A204.1 (cell line): ENCODE results near the gene JAKMIP1.
"Not testable (repeated sequence)": the region's sequence is repeated elsewhere in the genome, so short reads cannot be mapped to it uniquely, and the experiment has no call there.

Experiments
- FAIRE-seq: peaks from 2 replicates; lab custom pipeline; 2012; peaks lifted over from hg19 to GRCh38; lab: Jason Lieb, UNC

JAKMIP1 gene

DNA sequence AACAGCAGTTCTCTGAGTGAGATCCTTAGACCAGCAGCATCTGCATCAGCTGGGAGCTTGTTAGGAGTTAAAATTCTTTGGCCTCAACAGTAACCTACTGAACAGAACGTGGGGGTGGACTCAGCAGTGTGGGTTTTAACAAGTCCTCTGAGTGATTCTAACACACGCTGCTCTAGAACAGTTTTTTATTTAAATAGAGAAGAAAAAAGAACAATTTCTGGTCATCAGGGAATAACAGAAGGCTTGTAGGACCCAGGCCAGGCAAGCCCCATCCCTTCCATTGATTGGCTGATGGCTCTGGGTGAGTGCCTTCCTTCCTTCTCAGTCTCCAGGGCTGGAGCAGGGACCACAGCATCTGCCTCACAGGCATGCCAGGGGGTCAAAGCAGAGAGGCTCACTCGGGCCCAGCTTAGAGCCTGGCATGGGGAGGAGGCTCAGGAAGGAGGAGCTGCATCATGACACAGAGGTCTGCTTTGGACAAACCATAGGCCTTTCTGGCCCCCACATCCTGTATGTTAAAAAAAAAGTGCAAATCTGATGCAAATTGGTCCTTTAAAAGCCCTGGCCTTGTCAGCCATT, 56.7 kb downstream of the JAKMIP1 start:
- no peak for FAIRE-seq

DNA sequence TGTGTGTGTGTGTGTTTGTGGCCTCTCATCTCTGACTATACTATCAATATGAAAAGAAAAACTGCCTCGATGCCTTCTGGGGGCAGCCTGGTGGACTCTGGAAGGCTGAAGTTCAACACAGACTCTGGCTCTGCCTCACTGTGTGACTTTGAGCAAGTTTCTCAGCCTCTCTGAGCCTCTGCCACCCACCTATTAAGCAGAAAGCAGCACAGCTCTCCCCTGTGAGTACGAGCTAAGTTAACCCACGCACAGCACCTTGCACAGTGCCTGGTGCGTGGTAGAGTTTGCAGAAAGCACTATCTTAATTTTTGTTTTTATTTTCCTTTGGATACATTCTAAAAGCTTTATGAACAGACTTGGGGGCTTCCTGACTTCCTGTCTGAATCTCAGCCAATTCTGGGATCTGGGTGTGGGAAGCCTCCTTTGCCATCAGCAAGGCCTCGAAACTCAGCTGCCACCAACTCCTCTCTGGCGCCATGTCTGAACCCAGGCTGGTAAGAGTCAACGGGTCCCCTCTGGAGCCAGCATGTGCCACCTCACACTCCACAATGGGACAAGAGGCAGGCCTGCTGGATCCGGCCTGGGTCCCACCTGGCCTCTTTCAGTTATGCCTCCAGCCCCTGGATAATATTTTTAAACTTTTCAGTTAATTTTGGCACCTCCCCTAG, 57.3 kb downstream of the JAKMIP1 start:
- FAIRE-seq = no peak

DNA sequence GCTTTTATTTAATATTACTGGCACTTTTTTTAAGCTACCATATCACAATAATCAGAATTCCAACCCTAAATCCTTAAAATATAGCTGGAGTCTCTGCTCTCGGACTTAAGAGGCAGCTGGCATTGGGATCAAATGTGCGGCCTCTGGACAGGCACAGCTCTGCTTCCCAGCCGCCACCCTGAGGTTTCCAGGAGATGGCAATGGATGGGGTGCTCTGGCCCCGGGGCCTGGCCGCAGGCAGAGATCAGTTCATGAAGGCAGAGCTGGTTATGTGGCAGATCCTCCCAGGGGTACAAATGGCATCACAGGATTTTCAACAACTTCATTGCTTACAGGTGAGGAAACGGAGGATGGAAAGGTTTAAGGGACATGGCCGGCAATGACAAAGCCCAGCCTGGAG, 57.8 kb downstream of the JAKMIP1 start:
- no peak for FAIRE-seq

DNA sequence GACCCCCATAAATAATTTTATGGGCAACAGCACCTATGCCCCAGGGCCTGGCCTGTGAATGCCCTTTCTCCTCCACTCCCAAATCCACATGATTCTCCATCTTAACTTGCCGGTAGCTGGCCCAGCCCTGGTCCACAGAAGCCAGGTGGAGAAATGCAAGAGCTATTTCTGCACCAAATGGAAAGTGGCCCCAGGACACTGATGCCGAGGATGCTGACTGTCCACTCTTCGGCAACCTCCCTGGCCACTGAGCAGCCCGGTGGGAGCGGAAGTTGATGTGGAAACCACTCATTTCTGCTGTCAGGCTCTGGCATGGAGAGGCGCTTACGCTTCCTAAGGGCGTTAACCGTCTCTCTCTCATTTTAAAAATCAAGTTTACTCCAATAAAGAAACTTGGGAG, 58.8 kb downstream of the JAKMIP1 start:
- no peak for FAIRE-seq

DNA sequence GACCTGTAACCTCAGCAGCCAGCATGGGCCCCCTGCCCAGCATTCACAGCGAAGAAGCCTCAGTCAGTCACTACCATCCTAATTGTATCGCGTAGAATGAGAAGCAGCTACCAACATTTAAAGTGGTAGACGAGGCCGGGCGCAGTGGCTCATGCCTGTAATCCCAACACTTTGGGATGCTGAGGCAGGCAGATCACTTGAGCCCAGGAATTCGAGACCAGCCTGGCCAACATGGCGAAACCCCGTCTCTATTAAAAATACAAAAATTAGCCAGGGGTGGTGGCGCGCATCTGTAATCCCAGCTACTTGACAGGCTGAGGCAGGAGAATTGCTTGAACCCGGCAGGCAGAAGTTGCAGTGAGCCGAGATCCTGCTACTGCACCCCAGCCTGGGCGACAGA, 59.3 kb downstream of the JAKMIP1 start:
- not testable (repeated sequence) for FAIRE-seq

DNA sequence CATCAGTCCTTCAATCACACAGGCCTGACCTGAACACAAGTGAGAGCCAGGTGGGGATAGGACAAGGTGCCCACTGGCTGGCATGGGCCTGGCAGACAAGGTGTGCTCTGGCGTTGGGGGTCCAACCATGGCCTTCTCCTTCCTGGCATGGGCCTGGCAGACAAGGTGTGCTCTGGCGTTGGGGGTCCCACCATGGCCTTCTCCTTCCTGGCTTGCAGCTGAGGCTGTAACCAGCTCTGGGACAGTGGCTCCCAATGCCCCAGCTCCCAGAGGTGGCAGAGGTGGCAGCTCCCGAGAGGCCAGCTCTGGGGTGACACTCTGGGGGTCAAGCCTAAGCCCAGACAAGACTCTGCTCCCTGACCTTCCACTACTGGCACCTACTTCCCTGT, 62.6 kb downstream of the JAKMIP1 start:
- FAIRE-seq = no peak

DNA sequence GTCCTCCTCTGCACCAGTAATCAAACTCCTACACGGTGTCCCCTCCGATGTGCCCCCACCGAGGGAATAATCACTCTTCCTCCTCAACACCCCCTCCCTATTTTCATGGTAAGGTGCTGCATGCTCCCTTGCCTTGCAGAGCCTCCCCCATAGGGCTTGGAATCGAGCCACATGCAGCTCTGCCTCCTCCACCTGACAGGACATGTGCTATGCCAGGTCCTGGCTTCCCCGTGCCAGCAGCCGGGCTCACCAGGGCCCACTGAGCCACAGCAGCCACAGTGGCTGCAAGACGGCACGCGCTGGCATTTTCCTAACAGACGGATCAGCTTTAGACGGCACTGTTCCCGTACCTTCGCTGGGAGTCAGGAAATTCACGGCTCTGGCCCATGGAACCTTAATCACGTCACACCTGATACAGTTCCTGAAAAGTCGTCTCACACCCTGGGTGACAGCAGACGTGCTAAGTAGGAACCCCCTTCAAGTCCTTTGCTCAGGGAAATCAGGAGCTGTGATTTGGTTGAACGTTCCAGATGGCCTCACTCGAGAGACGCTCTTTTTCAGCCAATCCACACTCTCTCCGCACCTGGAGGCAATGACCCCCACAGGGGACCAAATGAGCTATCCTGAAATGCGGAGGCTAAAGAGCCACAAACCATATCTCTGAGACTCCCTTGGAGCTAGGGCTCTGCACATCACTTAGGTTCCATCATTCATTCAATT, 63.2 kb downstream of the JAKMIP1 start:
- FAIRE-seq = no peak

DNA sequence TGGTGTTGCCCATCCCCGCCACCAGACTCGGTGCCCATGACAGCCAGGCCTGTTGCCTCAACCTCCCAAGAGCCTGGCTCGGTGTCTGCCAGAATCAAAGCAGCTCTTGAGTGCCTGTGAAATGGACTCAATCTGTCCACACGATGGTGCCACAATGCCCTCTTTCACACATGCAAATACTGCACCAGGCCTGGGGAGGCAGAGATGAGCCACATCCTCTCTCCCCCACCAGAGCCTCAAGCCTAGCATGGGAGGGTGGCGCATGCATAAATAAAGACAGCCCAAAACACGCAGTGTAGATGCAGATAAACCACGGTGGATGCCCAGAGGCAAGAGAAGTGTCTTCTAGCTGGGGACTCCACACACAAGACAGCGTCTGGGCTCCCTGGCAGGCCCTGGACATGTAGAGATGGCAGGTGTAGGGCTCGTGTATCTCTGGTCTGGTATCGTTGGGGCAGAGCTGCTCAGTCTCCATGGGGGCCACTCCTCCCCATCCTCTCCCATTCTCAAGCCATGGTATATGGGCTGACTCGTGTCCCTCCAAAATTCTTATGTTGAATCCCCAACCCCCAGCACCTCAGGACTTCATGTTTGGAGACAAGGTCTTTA, 65.6 kb downstream of the JAKMIP1 start:
- FAIRE-seq = no peak

DNA sequence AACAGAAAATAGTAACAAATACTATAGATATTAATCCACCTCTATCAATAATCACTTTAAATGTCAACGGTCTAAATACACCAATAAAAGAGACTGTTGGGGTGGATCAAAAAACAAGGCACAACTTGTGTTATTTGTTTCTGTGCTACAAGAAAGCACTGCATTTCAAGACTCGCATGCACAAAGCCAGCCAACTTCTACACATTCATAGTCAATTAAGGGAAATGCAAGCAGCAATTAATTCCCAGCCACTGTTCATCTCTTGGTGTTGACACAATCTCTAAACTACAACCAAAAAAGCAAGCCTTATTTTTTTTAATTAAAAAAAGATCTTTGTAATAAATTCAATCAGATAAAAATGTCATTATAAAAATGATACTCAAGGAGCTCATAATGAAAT, 67.6 kb downstream of the JAKMIP1 start:
- FAIRE-seq = no peak

DNA sequence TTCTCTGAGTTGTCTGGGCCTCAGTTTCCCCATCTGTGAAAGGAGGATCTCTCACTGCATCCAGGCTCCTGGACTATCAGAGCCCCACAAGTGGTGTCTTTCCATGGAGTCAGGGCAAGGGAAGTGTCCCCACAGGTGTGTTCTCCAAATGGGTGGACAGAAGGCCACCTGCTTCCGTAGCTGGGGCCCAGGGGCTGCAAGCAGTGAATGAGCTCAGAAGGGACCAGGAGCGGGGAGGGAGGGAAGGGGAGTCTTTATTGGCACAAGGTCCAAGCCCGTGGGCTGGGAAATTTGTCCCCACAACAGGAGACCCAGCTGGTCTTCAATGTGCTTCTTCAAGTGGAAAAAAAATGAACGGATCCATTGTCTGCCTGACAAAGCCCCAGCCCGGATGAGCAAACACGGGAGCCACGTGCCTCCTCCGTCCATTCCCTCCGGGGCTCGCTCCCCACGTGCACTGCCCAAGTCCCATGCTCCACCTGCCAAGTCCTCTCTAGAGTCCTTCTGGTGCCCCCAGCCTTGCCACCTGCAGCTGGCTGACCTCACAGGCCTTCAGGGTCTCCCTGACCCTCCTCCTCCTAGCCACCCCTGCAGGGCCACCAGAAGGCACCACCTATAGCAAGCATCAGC, 72.0 kb downstream of the JAKMIP1 start:
- FAIRE-seq = no peak

DNA sequence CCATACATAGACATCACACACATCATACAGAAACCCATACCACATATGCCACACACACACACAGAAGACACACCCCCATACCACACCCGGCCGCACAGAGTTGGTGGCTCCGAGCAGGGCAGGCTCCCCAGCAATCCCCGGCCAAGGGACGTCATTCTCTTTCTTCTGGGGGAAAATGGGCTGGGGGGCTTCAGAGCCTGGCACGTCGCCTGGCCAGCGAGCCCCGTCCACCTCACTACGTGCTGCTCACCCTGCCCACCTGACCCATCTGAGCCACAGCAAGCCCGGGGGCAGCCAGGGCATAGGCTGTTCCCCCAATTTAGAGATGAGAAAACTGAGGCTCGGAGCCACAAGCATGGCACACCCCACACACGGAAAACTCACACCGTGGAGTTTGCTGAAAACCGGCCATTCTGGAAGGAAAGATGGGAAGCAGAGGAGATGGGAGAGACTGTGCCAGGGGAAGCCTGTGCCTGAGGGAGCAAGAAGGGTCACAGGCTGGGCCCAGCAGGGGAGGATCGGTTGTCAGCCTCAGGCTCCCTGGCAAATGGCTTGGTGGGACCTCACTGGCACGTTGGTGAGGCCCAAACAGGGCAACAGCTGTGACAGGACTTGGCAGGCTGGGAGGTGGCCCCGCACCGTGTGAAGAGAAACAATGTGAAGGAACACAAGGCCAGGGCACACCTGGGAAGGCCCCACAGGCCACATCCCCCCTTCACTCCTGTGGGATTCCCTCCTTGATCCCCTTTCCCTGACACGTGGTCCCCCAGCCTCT, 73.2 kb downstream of the JAKMIP1 start:
- no peak for FAIRE-seq

DNA sequence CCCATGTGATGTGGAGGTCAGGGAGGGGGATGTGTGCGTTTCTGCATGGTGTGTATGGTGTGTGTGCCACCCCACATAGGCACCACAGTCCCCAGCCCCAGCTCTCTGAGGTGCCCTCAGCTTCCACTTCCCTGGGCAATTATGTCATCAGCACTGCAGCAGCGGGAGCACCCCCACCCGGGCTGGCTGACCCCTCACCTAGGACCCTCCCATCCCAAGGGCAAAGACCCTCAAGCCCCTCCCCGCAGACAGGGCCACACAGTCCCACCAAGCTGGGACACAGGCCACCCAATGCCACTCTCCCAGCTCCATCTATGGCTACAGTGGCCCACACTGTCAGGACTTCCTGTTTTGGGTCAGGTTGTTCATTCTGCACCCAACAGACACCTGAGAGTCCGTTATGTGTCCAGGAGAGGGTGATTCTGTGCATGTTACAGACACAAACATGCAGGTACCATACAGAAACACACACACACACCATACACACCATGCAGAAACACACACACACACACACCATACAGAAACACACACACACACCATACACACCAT, 75.2 kb downstream of the JAKMIP1 start:
- FAIRE-seq = no peak

DNA sequence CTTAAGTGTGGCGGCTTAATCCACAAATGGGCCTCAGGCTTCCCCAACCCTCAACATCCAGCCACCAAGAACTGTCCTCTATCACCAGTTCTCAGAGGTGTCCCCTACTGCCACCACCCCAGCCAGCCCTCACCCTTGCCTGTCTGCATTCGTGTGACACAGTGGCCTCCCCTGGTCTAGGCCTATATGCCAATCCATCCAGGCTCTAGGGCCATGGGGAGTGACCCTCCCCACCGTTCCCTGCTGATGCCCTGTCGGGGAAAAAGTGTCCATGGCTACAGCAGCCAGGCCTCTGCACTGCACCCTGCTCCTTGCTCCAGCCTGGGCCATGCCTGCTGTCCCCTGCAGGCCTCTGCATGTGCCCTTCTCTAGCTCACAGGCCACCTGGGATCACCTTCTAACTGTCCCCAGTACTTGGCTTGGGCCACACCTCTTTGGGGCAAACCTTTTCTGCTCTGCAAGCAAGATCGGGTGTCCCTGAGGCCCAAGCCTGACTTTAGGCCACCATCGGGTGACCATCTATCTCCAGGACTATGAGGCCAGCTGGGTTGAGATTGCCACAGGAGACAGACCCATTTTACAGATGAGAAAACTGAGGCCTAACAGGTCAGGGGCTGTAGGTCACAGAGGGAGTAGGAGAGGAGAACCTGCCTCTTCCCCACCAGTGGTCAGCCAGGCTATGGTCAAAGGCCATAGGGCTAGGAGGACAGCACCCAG, 75.8 kb downstream of the JAKMIP1 start:
- no peak for FAIRE-seq

DNA sequence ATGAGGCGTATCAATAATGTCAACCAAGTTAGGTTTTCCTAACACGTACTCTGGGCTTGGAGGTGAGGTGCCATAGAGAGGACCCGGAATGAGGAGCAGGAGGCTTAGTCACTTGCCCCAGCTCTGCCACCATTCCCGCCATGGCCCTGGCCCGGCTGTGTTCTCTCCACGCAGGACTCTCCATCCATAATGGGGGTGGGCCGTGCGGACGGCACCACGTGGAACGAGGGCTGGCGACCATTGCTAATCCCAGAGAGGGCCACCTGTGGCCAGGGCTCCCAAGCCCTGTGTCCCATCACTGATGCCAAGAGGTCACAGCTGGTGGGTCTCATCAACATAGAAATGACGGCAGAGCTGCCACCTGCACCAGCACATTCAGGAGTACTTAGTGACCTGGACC, 76.4 kb downstream of the JAKMIP1 start:
- FAIRE-seq = no peak

DNA sequence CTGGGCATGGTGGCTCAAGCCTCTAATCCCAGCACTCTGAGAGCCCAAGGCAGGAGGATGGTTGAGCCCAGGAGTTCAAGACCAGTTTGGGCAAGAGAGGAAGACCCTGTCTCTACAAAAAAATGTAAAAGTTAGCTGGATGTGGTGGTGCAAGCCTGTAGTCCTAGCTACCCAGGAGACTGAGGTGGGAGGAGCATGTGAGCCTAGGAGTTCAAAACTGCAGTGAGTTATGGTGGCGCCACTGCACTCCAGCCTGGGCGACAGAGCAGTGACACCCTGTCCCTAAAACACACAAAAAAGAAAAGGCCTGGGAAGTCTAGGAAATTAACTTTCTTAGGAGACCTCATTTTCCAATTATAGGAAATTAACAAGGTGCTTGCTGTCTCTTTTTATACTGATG, 76.8 kb downstream of the JAKMIP1 start:
- FAIRE-seq = no peak

DNA sequence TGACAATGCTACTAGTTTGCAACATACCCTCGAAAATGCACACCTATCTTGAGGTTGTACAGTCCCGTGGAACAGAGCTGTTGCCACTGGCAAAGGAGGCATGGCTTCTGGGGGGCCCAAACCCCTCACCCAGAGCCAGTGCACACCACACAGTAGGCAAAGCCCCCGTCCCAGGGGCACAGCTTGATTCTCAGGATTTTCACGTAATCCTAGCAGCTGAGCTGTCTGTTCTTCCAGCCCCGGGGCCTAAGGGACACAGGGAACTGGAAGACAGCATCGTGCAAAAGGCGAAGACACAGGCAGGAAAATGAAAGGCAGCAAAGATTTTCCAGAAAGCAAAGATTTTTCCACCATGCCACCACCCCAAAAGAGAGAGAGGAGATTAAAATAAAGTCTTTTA, 77.2 kb downstream of the JAKMIP1 start:
- FAIRE-seq = no peak

DNA sequence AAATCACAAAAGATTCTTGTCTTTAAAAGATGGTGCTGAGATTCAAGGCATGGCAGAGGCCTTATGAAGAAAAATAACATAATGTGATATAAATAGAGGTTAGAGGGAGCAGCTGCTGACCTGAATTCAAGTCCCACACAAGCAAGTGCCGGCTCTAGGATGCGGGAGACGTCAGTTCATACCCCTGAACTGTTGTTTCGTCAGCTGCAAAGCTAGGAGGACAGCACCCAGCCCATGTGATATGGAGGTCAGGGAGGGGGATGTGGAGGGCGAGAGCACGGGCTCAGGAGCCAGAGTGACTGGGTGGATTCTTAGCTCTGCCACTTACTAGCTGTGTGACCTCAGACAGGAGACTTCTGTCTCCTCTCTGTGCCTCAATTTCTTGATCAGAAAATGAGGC, 77.9 kb downstream of the JAKMIP1 start:
- no peak for FAIRE-seq

DNA sequence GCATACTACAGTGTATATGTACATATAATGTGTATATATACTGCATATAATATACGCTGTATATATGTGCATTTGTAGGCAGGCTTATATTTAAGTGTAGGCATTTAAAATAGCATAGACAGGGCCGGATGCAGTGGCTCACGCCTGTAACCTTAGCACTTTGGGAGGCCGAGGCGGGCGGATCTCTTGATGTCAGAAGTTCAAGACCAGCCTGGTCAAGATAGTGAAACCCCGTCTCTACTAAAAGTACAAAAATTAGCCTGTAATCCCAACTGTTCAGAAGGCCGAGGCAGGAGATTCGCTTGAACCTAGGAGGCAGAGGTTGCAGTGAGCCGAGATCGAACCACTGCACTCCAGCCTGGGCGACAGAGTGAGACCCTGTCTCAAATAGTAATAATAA, 78.4 kb downstream of the JAKMIP1 start:
- no peak for FAIRE-seq

DNA sequence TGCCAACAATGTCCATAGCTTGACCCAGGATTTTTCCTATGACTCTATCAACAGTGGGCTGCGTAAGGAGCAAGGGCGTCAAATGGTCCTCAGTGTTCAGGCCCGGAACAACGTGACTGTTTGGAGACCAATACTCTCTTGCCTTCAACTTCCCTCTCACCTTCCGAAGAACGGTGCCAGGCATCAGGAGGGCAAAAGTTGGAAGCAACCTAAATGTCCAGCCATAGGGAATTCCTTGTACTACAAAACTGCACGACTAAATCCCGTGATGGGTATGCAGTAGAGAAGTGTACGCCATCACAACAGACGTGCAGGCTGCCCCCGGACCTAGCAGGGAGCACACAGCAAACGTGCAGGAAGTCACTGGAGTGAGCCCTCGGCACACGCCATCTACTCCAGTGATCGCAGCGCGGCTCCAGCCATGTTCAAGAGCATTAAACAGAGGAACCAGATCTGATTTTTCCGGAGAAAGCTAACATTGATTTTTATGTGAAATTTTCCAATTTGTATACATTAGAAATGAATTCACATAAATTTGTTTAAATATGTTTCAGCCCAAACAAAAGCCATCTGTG, 79.0 kb downstream of the JAKMIP1 start:
- no peak for FAIRE-seq

DNA sequence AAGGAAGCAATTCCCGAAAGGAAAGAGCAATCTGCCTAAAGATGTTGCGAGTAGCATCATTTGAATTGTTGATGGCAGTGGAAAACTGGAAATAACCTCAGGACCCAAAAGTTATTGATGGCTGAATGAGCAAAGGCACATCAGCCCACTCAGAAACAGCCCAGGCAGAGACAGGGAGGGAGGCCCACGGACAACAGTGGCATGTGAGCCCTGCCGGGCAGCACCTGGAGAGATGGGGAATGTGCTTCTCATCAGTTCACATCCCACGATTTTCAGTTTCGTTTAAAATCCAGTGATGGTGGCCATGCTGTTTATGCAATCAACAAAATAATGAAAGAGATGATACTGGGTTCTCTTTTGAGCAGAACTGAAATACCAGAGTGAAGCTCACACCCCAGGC, 80.0 kb downstream of the JAKMIP1 start:
- FAIRE-seq = no peak

DNA sequence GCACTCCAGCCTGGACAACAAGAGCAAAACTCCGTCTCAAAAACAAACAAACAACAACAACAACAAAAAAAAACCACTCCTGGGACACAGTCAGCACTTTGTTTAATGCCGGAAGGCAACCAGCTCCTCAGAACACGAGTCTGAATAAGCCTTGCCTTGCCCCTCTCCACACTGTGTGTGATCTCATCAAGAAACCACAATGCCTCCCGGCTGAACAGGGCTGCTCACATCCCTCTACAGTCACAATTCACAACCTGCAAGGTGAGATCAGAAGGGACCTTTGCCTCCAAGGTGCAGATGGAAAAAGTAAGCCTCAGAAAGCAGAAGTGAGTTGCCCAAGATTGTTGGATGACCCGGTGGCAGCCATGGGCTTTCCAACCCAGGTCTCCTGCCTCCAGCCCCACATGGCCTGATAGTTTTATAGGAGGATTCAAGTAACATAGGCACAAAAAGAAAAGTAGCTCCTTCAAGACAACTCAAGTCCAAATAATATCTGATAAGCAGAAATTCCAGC, 80.8 kb downstream of the JAKMIP1 start:
- FAIRE-seq = no peak
